ENCODE measurements around the gene ERICH6B.

Gene ERICH6B

GRCh38 chr13:45500492-45501174 is 114.9 kb downstream of the ERICH6B start:
- no peaks in the 10 kb centered on the region for H3K27me3 Mint-ChIP-seq (ENCODE audit: low read depth, poor library complexity)
- no peak for DNase-seq
- H3K4me1 Mint-ChIP-seq, result no peaks in the 10 kb centered on the region
- H3K9me3 Mint-ChIP-seq, result peaks cover 15% of the 10 kb centered on the region
- peaks cover 63% of the 10 kb centered on the region for H3K36me3 Mint-ChIP-seq (ENCODE audit: low read depth)
- no peak overlapping the region for H3K4me3 Mint-ChIP-seq
- H3K27ac Mint-ChIP-seq, result no peak overlapping the region
- TF ChIP-seq, protein P1, sequence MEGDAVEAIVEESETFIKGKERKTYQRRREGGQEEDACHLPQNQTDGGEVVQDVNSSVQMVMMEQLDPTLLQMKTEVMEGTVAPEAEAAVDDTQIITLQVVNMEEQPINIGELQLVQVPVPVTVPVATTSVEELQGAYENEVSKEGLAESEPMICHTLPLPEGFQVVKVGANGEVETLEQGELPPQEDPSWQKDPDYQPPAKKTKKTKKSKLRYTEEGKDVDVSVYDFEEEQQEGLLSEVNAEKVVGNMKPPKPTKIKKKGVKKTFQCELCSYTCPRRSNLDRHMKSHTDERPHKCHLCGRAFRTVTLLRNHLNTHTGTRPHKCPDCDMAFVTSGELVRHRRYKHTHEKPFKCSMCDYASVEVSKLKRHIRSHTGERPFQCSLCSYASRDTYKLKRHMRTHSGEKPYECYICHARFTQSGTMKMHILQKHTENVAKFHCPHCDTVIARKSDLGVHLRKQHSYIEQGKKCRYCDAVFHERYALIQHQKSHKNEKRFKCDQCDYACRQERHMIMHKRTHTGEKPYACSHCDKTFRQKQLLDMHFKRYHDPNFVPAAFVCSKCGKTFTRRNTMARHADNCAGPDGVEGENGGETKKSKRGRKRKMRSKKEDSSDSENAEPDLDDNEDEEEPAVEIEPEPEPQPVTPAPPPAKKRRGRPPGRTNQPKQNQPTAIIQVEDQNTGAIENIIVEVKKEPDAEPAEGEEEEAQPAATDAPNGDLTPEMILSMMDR (IDR thresholded peaks at IDR 0.05), result no peak

- H3K36me3 Mint-ChIP-seq (ENCODE audit: low read depth), result peaks cover 66% of the 10 kb centered on the region
- no peak overlapping the region for H3K4me3 Mint-ChIP-seq
- TF ChIP-seq, protein P1 (IDR thresholded peaks at IDR 0.05), result no peak
Observed at GRCh38 chr13:45496942-45497341, 118.6 kb downstream of the ERICH6B start.

GRCh38 chr13:45492538-45492937 is 123.0 kb downstream of the ERICH6B start:
- peaks cover 50% of the 10 kb centered on the region for H3K36me3 Mint-ChIP-seq (ENCODE audit: low read depth)
- H3K27ac Mint-ChIP-seq, result no peak overlapping the region
- H3K4me3 Mint-ChIP-seq, result no peak overlapping the region

More at GRCh38 chr13:45496942-45497341, 118.6 kb downstream of the ERICH6B start:
- Mint-ChIP-seq H3K9me3 (peaks cover 15% of the 10 kb centered on the region), H3K27me3 (ENCODE audit: low read depth, poor library complexity) (no peaks in the 10 kb centered on the region), H3K27ac (no peak overlapping the region), H3K4me1 (no peaks in the 10 kb centered on the region)
- DNase-seq, result no peak

More at GRCh38 chr13:45492538-45492937, 123.0 kb downstream of the ERICH6B start:
- DNase-seq, result no peak
- Mint-ChIP-seq H3K4me1 (no peaks in the 10 kb centered on the region), H3K27me3 (ENCODE audit: low read depth, poor library complexity) (no peaks in the 10 kb centered on the region), H3K9me3 (peaks cover under 1% of the 10 kb centered on the region)
- TF ChIP-seq, protein P1 (IDR thresholded peaks at IDR 0.05), result no peak

All from nephron progenitor cell (in vitro differentiated cells).